Glutamatergic neuron (in vitro differentiated cells): ENCODE data around the gene TBC1D22A. TPM values are rescaled to one million over a fixed set of nuclear protein-coding genes. Genes with fewer than 3 reads are reported as not detected.

Experiments
- DNase-seq: peaks from one replicate; pipeline ENCODE4 v3.0.0; 2022
- H3K27ac Mint-ChIP-seq: one replicate; pipeline ENCODE4 v1.8.0; 2020; ENCODE audit warnings: mild to moderate bottlenecking, mixed read lengths, inconsistent platforms; ENCODE audit not compliant: unreplicated experiment
- H3K27me3 Mint-ChIP-seq: one replicate; pipeline ENCODE4 v1.8.0; 2020; ENCODE audit warnings: mild to moderate bottlenecking, moderate library complexity, mixed read lengths, inconsistent platforms; ENCODE audit not compliant: unreplicated experiment
- H3K36me3 Mint-ChIP-seq: one replicate; pipeline ENCODE4 v1.8.0; 2020; ENCODE audit warnings: mild to moderate bottlenecking, mixed read lengths, inconsistent platforms; ENCODE audit not compliant: unreplicated experiment
- H3K4me1 Mint-ChIP-seq: one replicate; pipeline ENCODE4 v1.8.0; 2020; ENCODE audit warnings: mild to moderate bottlenecking, low read depth, mixed read lengths, inconsistent platforms; ENCODE audit not compliant: unreplicated experiment
- H3K4me3 Mint-ChIP-seq: one replicate; pipeline ENCODE4 v1.8.0; 2020; ENCODE audit warnings: mild to moderate bottlenecking, mixed read lengths, inconsistent platforms; ENCODE audit not compliant: unreplicated experiment
- H3K9me3 Mint-ChIP-seq: one replicate; pipeline ENCODE4 v1.8.0; 2020; ENCODE audit warnings: mild to moderate bottlenecking, moderate library complexity, mixed read lengths, inconsistent platforms; ENCODE audit not compliant: unreplicated experiment
- CTCF ChIP-seq: fragments of 200-600 bp; sonication (generic); IDR thresholded peaks from one replicate; pipeline ENCODE4 v1.5.0; 2021; ENCODE audit not compliant: partially characterized antibody, unreplicated experiment
- total RNA-seq: library from RNA; stranded (reverse); fragmentation: NEBNext Ultra II Directional; extraction: Animal tissue kit (Norgen Biotek cat#: 25700); gene quantifications from one replicate; pipeline ENCODE4 v1.2.1, GENCODE V29; 2021; ENCODE audit not compliant: unreplicated experiment

The TBC1D22A gene
- total RNA-seq, 1 donor from 2014 or later, result 23.0 TPM

- Mint-ChIP-seq H3K27ac (no peak overlapping the region), H3K27me3 (peaks cover 8% of the 10 kb centered on the region), H3K9me3 (no peaks in the 10 kb centered on the region), H3K36me3 (peaks cover 5% of the 10 kb centered on the region), H3K4me1 (peaks cover 4% of the 10 kb centered on the region), H3K4me3 (no peak overlapping the region)
- no peak for DNase-seq
- TF ChIP-seq CTCF, result no peak
Observed at GRCh38 chr22:46931881-46932280, 169.4 kb downstream of the TBC1D22A start.

- H3K27ac Mint-ChIP-seq, result no peak overlapping the region
- no peaks in the 10 kb centered on the region for H3K9me3 Mint-ChIP-seq
- H3K36me3 Mint-ChIP-seq, result peaks cover 5% of the 10 kb centered on the region
- no peak overlapping the region for H3K4me3 Mint-ChIP-seq
- DNase-seq, result no peak
- H3K27me3 Mint-ChIP-seq, result peaks cover 8% of the 10 kb centered on the region
- TF ChIP-seq CTCF, result no peak
- H3K4me1 Mint-ChIP-seq, result peaks cover 4% of the 10 kb centered on the region
Observed at GRCh38 chr22:46933040-46933930, 170.8 kb downstream of the TBC1D22A start.

GRCh38 chr22:46934172-46934745 is 171.8 kb downstream of the TBC1D22A start:
- TF ChIP-seq CTCF, result no peak
- Mint-ChIP-seq H3K27me3 (peaks cover 8% of the 10 kb centered on the region), H3K4me3 (no peak overlapping the region), H3K36me3 (peaks cover 5% of the 10 kb centered on the region), H3K4me1 (peaks cover 4% of the 10 kb centered on the region), H3K27ac (no peak overlapping the region), H3K9me3 (no peaks in the 10 kb centered on the region)
- no peak for DNase-seq

- peaks cover 8% of the 10 kb centered on the region for H3K27me3 Mint-ChIP-seq
- no peaks in the 10 kb centered on the region for H3K9me3 Mint-ChIP-seq
- peaks cover 5% of the 10 kb centered on the region for H3K36me3 Mint-ChIP-seq
- no peak overlapping the region for H3K4me3 Mint-ChIP-seq
- H3K27ac Mint-ChIP-seq, result no peak overlapping the region
- peaks cover 4% of the 10 kb centered on the region for H3K4me1 Mint-ChIP-seq
- DNase-seq, result no peak
- TF ChIP-seq CTCF, result no peak
Observed at GRCh38 chr22:46934746-46935491, 172.5 kb downstream of the TBC1D22A start.
